PC-3 (cell line): Measurements from ENCODE around the gene ANAPC2.

ENCODE experiments used
- EZH2 ChIP-seq: fragments of 300-600 bp; sonication (generic); IDR thresholded peaks from one replicate; pipeline ENCODE4 v1.6.1; 2017; ENCODE audit warnings: antibody characterized with exemption, mild to moderate bottlenecking, low read length; ENCODE audit not compliant: unreplicated experiment
- TF ChIP-seq, protein P1 (sequence below): fragments of 300-600 bp; sonication (generic); conservative IDR thresholded peaks from 2 replicates; pipeline ENCODE4 v1.5.1; 2017; ENCODE audit warnings: antibody characterized with exemption, low read depth, mild to moderate bottlenecking, low read length

DNA sequence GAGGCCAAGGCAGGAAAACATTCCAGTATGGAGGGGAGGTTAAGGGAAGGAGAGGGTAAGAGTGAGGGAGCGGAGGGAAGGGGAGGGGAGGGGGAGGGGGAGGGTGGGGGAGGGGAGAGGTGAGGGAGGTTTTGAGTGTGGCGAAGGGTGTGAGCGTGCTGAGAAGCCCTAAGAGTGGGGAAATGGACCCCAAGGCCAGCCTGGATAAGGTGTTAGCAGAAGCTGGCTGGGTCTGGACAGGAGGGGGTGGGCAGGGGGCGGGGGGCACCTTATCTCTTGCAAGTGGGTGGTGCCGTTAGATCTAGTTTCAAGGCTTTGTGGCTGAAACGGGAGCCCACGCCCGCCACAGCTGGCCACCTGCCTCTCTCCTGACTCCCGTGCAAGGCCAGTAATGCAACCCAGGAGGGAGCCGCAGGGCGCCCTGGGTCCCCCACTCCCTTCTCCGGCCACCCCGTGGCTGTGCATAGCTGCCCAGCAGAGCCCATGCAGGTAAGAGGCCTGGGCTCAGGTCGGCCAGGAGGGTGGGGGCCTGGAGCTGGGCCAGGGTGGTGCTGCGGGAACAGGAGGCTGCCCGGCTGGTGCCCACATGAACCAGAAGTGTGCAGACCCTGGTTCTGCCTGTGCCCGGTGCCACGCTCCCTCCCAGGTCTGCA is 39.6 kb upstream of the ANAPC2 start:
- TF ChIP-seq, protein P1, sequence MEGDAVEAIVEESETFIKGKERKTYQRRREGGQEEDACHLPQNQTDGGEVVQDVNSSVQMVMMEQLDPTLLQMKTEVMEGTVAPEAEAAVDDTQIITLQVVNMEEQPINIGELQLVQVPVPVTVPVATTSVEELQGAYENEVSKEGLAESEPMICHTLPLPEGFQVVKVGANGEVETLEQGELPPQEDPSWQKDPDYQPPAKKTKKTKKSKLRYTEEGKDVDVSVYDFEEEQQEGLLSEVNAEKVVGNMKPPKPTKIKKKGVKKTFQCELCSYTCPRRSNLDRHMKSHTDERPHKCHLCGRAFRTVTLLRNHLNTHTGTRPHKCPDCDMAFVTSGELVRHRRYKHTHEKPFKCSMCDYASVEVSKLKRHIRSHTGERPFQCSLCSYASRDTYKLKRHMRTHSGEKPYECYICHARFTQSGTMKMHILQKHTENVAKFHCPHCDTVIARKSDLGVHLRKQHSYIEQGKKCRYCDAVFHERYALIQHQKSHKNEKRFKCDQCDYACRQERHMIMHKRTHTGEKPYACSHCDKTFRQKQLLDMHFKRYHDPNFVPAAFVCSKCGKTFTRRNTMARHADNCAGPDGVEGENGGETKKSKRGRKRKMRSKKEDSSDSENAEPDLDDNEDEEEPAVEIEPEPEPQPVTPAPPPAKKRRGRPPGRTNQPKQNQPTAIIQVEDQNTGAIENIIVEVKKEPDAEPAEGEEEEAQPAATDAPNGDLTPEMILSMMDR, result no peak
- TF ChIP-seq EZH2, result no peak
